Fibroblast of upper back skin (primary cell): ENCODE results near the gene INPP4B.

Experiments
- DNase-seq: peaks from one replicate; pipeline ENCODE4 v3.0.0-alpha.2; 2013

The INPP4B gene

GRCh38 chr4:142725886-142726285 lies 120.2 kb downstream of the INPP4B start:
- no peak for DNase-seq

- DNase-seq: peak; percentile 37
Observed at GRCh38 chr4:142721187-142721586, 124.9 kb downstream of the INPP4B start.

- peak; percentile 29 for DNase-seq
Observed at GRCh38 chr4:142719854-142720541, 126.1 kb downstream of the INPP4B start.

- no peak for DNase-seq
Observed at GRCh38 chr4:142718981-142719380, 127.1 kb downstream of the INPP4B start.

- DNase-seq: no peak
Observed at GRCh38 chr4:142715727-142716126, 130.4 kb downstream of the INPP4B start.

- no peak for DNase-seq
Observed at GRCh38 chr4:142713282-142714030, 132.6 kb downstream of the INPP4B start.

GRCh38 chr4:142708231-142708630 lies 137.9 kb downstream of the INPP4B start:
- DNase-seq: no peak

- no peak for DNase-seq
Observed at GRCh38 chr4:142707401-142707800, 138.7 kb downstream of the INPP4B start.

GRCh38 chr4:142706381-142706780 lies 139.7 kb downstream of the INPP4B start:
- DNase-seq: no peak

GRCh38 chr4:142705820-142706219 lies 140.3 kb downstream of the INPP4B start:
- DNase-seq: no peak

GRCh38 chr4:142703694-142704309 lies 142.3 kb downstream of the INPP4B start:
- DNase-seq: no peak

- DNase-seq: no peak
Observed at GRCh38 chr4:142701017-142701416, 145.1 kb downstream of the INPP4B start.

- no peak for DNase-seq
Observed at GRCh38 chr4:142700531-142700930, 145.6 kb downstream of the INPP4B start.

GRCh38 chr4:142698552-142698951 lies 147.5 kb downstream of the INPP4B start:
- DNase-seq: no peak

- no peak for DNase-seq
Observed at GRCh38 chr4:142697928-142698327, 148.2 kb downstream of the INPP4B start.

- DNase-seq: no peak
Observed at GRCh38 chr4:142697320-142697719, 148.8 kb downstream of the INPP4B start.

- no peak for DNase-seq
Observed at GRCh38 chr4:142696334-142697122, 149.6 kb downstream of the INPP4B start.

- DNase-seq: no peak
Observed at GRCh38 chr4:142690406-142691163, 155.5 kb downstream of the INPP4B start.

GRCh38 chr4:142687547-142688275 lies 158.4 kb downstream of the INPP4B start:
- no peak for DNase-seq

GRCh38 chr4:142686081-142686480 lies 160.0 kb downstream of the INPP4B start:
- DNase-seq: no peak

GRCh38 chr4:142683997-142684396 lies 162.1 kb downstream of the INPP4B start:
- DNase-seq: no peak

- DNase-seq: no peak
Observed at GRCh38 chr4:142683503-142683902, 162.6 kb downstream of the INPP4B start.
